IPS-20b (cell line): Measurements from ENCODE around the gene FANCI.

Source experiments
- H3K27ac ChIP-seq: one replicate; pipeline ENCODE4 v1.5.1; 2013; ENCODE audit warnings: low read length
- H3K27me3 ChIP-seq: 2 replicates; pipeline ENCODE4 v1.6.1; 2013; ENCODE audit warnings: mild to moderate bottlenecking, low read length, inconsistent platforms; ENCODE audit not compliant: insufficient read depth
- H3K36me3 ChIP-seq: 2 replicates; pipeline ENCODE4 v1.6.1; 2013; ENCODE audit warnings: low read depth, mild to moderate bottlenecking, inconsistent platforms, low read length, moderate library complexity; ENCODE audit not compliant: insufficient read depth
- H3K4me1 ChIP-seq: 2 replicates; pipeline ENCODE4 v1.6.1; 2013; ENCODE audit warnings: mild to moderate bottlenecking, control low read depth, inconsistent platforms, low read length, moderate library complexity; ENCODE audit not compliant: insufficient read depth
- H3K4me3 ChIP-seq: 2 replicates; pipeline ENCODE4 v1.5.1; 2013; ENCODE audit warnings: mild to moderate bottlenecking, low read length, inconsistent platforms
- H3K9ac ChIP-seq: 2 replicates; pipeline ENCODE4 v1.6.1; 2013; ENCODE audit warnings: low read depth, mild to moderate bottlenecking, inconsistent platforms, low read length, moderate library complexity
- H3K9me3 ChIP-seq: 2 replicates; pipeline ENCODE4 v1.6.1; 2013; ENCODE audit warnings: mild to moderate bottlenecking, low read depth, low read length, inconsistent platforms; ENCODE audit not compliant: insufficient read depth

Gene FANCI

GRCh38 chr15:89335298-89336041, 91.7 kb downstream of the FANCI start:
- Histone ChIP-seq H3K4me3 (peak overlapping the region; percentile 75), H3K9ac (peak overlapping the region; percentile 26; the same call in 1 of the 2 replicates), H3K27ac (no peak overlapping the region), H3K9me3 (no peaks in the 10 kb centered on the region), H3K4me1 (peaks cover 8% of the 10 kb centered on the region), H3K36me3 (peaks cover 27% of the 10 kb centered on the region), H3K27me3 (peaks cover 33% of the 10 kb centered on the region)

GRCh38 chr15:89338036-89338435, 94.3 kb downstream of the FANCI start:
- Histone ChIP-seq H3K9me3 (no peaks in the 10 kb centered on the region), H3K36me3 (peaks cover 2% of the 10 kb centered on the region), H3K9ac (no peak overlapping the region), H3K27ac (no peak overlapping the region), H3K4me1 (no peaks in the 10 kb centered on the region; the same call in 1 of the 2 replicates), H3K27me3 (peaks cover 43% of the 10 kb centered on the region), H3K4me3 (no peak overlapping the region)

GRCh38 chr15:89340573-89340972, 96.8 kb downstream of the FANCI start:
- H3K4me3 ChIP-seq, result no peak overlapping the region
- no peaks in the 10 kb centered on the region; the same call in 1 of the 2 replicates for H3K4me1 ChIP-seq
- no peaks in the 10 kb centered on the region for H3K36me3 ChIP-seq
- no peak overlapping the region for H3K9ac ChIP-seq
- no peaks in the 10 kb centered on the region for H3K9me3 ChIP-seq
- peaks cover 38% of the 10 kb centered on the region for H3K27me3 ChIP-seq
- H3K27ac ChIP-seq, result no peak overlapping the region

- no peaks in the 10 kb centered on the region for H3K9me3 ChIP-seq
- H3K4me1 ChIP-seq, result peaks cover 2% of the 10 kb centered on the region; the same call in 1 of the 2 replicates
- peaks cover 36% of the 10 kb centered on the region for H3K27me3 ChIP-seq
- H3K27ac ChIP-seq, result no peak overlapping the region
- no peak overlapping the region for H3K9ac ChIP-seq
- H3K36me3 ChIP-seq, result no peaks in the 10 kb centered on the region
- H3K4me3 ChIP-seq, result no peak overlapping the region
Observed at GRCh38 chr15:89341316-89342005, 97.7 kb downstream of the FANCI start.

GRCh38 chr15:89342840-89343239, 99.1 kb downstream of the FANCI start:
- Histone ChIP-seq H3K4me1 (peaks cover 2% of the 10 kb centered on the region; the same call in 1 of the 2 replicates), H3K4me3 (no peak overlapping the region), H3K36me3 (no peaks in the 10 kb centered on the region), H3K9me3 (no peaks in the 10 kb centered on the region), H3K27me3 (peaks cover 33% of the 10 kb centered on the region), H3K27ac (no peak overlapping the region), H3K9ac (no peak overlapping the region)

GRCh38 chr15:89345248-89345647, 101.5 kb downstream of the FANCI start:
- Histone ChIP-seq H3K27ac (no peak overlapping the region), H3K36me3 (no peaks in the 10 kb centered on the region), H3K4me3 (no peak overlapping the region), H3K4me1 (peaks cover 2% of the 10 kb centered on the region; the same call in 1 of the 2 replicates), H3K9me3 (no peaks in the 10 kb centered on the region), H3K9ac (no peak overlapping the region), H3K27me3 (peaks cover 41% of the 10 kb centered on the region)

GRCh38 chr15:89346516-89347231, 102.9 kb downstream of the FANCI start:
- Histone ChIP-seq H3K9me3 (no peaks in the 10 kb centered on the region), H3K27ac (no peak overlapping the region), H3K4me3 (no peak overlapping the region), H3K4me1 (peaks cover 2% of the 10 kb centered on the region; the same call in 1 of the 2 replicates), H3K9ac (no peak overlapping the region), H3K27me3 (peaks cover 37% of the 10 kb centered on the region), H3K36me3 (no peaks in the 10 kb centered on the region)

- Histone ChIP-seq H3K27ac (no peak overlapping the region), H3K4me1 (peaks cover 2% of the 10 kb centered on the region; the same call in 1 of the 2 replicates), H3K9ac (no peak overlapping the region), H3K9me3 (no peaks in the 10 kb centered on the region), H3K36me3 (no peaks in the 10 kb centered on the region), H3K27me3 (peaks cover 55% of the 10 kb centered on the region), H3K4me3 (no peak overlapping the region)
Observed at GRCh38 chr15:89349206-89349558, 105.4 kb downstream of the FANCI start.

- Histone ChIP-seq H3K4me1 (no peaks in the 10 kb centered on the region), H3K4me3 (no peak overlapping the region), H3K27me3 (peaks cover 72% of the 10 kb centered on the region), H3K9ac (no peak overlapping the region), H3K36me3 (no peaks in the 10 kb centered on the region), H3K27ac (no peak overlapping the region), H3K9me3 (no peaks in the 10 kb centered on the region)
Observed at GRCh38 chr15:89352476-89352875, 108.7 kb downstream of the FANCI start.

- H3K9me3 ChIP-seq, result no peaks in the 10 kb centered on the region
- peaks cover 78% of the 10 kb centered on the region for H3K27me3 ChIP-seq
- no peak overlapping the region for H3K4me3 ChIP-seq
- H3K36me3 ChIP-seq, result no peaks in the 10 kb centered on the region
- no peak overlapping the region for H3K27ac ChIP-seq
- no peaks in the 10 kb centered on the region for H3K4me1 ChIP-seq
- H3K9ac ChIP-seq, result no peak overlapping the region
Observed at GRCh38 chr15:89353991-89354390, 110.2 kb downstream of the FANCI start.

GRCh38 chr15:89356634-89357298, 113.0 kb downstream of the FANCI start:
- Histone ChIP-seq H3K4me3 (no peak overlapping the region), H3K9ac (no peak overlapping the region), H3K9me3 (no peaks in the 10 kb centered on the region), H3K27me3 (peaks cover 95% of the 10 kb centered on the region), H3K36me3 (no peaks in the 10 kb centered on the region), H3K4me1 (no peaks in the 10 kb centered on the region; the same call in 1 of the 2 replicates), H3K27ac (no peak overlapping the region)
